SK-N-SH (cell line): ENCODE measurements around the gene ANXA11. TPM values are rescaled to one million over a fixed set of nuclear protein-coding genes. Genes with fewer than 3 reads are reported as not detected.
A peak's percentile ranks its signal among the peaks of the same experiment; 100 is the strongest.

Experiments used
- CTCF ChIA-PET: fragments of 300-600, 350-600 bp; formaldehyde crosslinking; extraction: SDS; loops from one replicate; lab custom pipeline; 2021; lab: Yijun Ruan, JAX
- POLR2A ChIA-PET: fragments of 350-600 bp; sonication (Branson Sonifier 250); formaldehyde crosslinking; extraction: SDS; loops from one replicate; lab custom pipeline; 2020; ENCODE audit warnings: antibody characterized with exemption, inconsistent platforms; lab: Yijun Ruan, JAX
- DNase-seq: peaks from one replicate; pipeline ENCODE4 v3.0.0; 2012
- H2AFZ ChIP-seq: fragments of 200-600 bp; sonication (generic); 2 replicates; pipeline ENCODE4 v1.8.1; 2016; ENCODE audit warnings: antibody characterized with exemption, mild to moderate bottlenecking, low read depth
- H3F3A ChIP-seq: fragments of 200-600 bp; sonication (generic); replicated peaks from 2 replicates; pipeline ENCODE3; 2016; ENCODE audit warnings: antibody characterized with exemption, mild to moderate bottlenecking; ENCODE audit not compliant: insufficient read depth
- H3K27ac ChIP-seq, 2 experiments: fragments of 200-500 bp in 1 of 2; fragments of 200-600 bp in 1 of 2; sonication (Bioruptor generic) in 1 of 2; sonication (generic), shearing (Covaris generic) in 1 of 2; 2 replicates each; pipeline versions ENCODE4 v1.5.1 to v1.6.1; 2014 to 2016; ENCODE audit warnings: low read depth in 2 of 2, inconsistent platforms in 1 of 2, low read length in 1 of 2, mild to moderate bottlenecking in 1 of 2, mixed read lengths in 1 of 2
- H3K27me3 ChIP-seq: fragments of 200-600 bp; sonication (generic), shearing (Covaris generic); 2 replicates; pipeline ENCODE4 v1.6.1; 2016; ENCODE audit warnings: mixed run types; ENCODE audit not compliant: insufficient read depth
- H3K36me3 ChIP-seq, 2 experiments: fragments of 200-500 bp in 1 of 2; fragments of 200-600 bp in 1 of 2; sonication (Bioruptor generic) in 1 of 2; sonication (generic) in 1 of 2; replicated peaks in 1 of 2; 2 replicates each; pipeline versions ENCODE3 to v1.5.1; 2014 to 2016; ENCODE audit warnings: low read length in 1 of 2, mild to moderate bottlenecking in 1 of 2; ENCODE audit not compliant: insufficient read depth in 2 of 2, control insufficient read depth in 1 of 2
- H3K4me1 ChIP-seq, 2 experiments: fragments of 200-500 bp in 1 of 2; fragments of 200-600 bp in 1 of 2; sonication (Bioruptor generic) in 1 of 2; sonication (generic), shearing (Covaris generic) in 1 of 2; 2 replicates each; pipeline versions ENCODE4 v1.5.1 to v1.6.1; 2014 to 2016; ENCODE audit warnings: low read depth in 1 of 2, low read length in 1 of 2, mixed run types in 1 of 2; ENCODE audit not compliant: insufficient read depth in 2 of 2, control insufficient read depth in 1 of 2
- H3K4me2 ChIP-seq: fragments of 200-600 bp; sonication (generic), shearing (Covaris generic); 2 replicates; pipeline ENCODE4 v1.6.1; 2017; ENCODE audit warnings: mixed run types
- H3K4me3 ChIP-seq, 2 experiments: fragments of 200-500 bp in 1 of 2; fragments of 200-600 bp in 1 of 2; sonication (Bioruptor generic) in 1 of 2; sonication (generic), shearing (Covaris generic) in 1 of 2; 2 replicates each; pipeline versions ENCODE4 v1.5.1 to v1.8.1; 2014 to 2016; ENCODE audit warnings: low read depth in 2 of 2, inconsistent platforms in 1 of 2, low read length in 1 of 2, mild to moderate bottlenecking in 1 of 2, mixed read lengths in 1 of 2, moderate library complexity in 1 of 2
- H3K79me2 ChIP-seq: fragments of 200-600 bp; sonication (generic); 2 replicates; pipeline ENCODE4 v1.8.1; 2017; ENCODE audit warnings: mild to moderate bottlenecking; ENCODE audit not compliant: insufficient read depth
- H3K9ac ChIP-seq: fragments of 200-600 bp; sonication (generic); 2 replicates; pipeline ENCODE4 v1.6.1; 2017; ENCODE audit warnings: mixed run types
- H3K9me2 ChIP-seq: fragments of 200-600 bp; sonication (generic); 2 replicates; pipeline ENCODE4 v1.6.1; 2017; ENCODE audit warnings: mixed run types
- H3K9me3 ChIP-seq: fragments of 200-600 bp; sonication (generic); 2 replicates; pipeline ENCODE4 v1.6.1; 2017; ENCODE audit warnings: mixed run types, mild to moderate bottlenecking, moderate library complexity
- H4K20me1 ChIP-seq: fragments of 200-600 bp; sonication (generic); 2 replicates; pipeline ENCODE4 v1.6.1; 2017; ENCODE audit warnings: mild to moderate bottlenecking, mixed run types; ENCODE audit not compliant: insufficient read depth
- CTCF ChIP-seq: fragments of 200-600 bp; sonication (generic); IDR thresholded peaks from 2 replicates; pipeline ENCODE4 v1.6.1; 2017; ENCODE audit warnings: antibody characterized with exemption, mild to moderate bottlenecking, moderate library complexity
- JUND ChIP-seq: IDR thresholded peaks from 2 replicates; pipeline ENCODE4 v1.4.0; 2012
- PBX3 ChIP-seq: IDR thresholded peaks from 2 replicates; pipeline ENCODE4; 2012
- RAD21 ChIP-seq: IDR thresholded peaks from 2 replicates; pipeline ENCODE4 v1.6.1; 2012; ENCODE audit warnings: mild to moderate bottlenecking, low read length
- SMC3 ChIP-seq: IDR thresholded peaks from 2 replicates; pipeline ENCODE4 v1.6.1; 2012; ENCODE audit warnings: low read depth, low read length, improper control_type of control experiment
- TEAD4 ChIP-seq: IDR thresholded peaks from 2 replicates; pipeline ENCODE4 v1.4.0; 2012; ENCODE audit warnings: mild to moderate bottlenecking, borderline replicate concordance; ENCODE audit not compliant: insufficient read depth
- WGBS: methylation state at CpG from one replicate; pipeline ENCODE4 v1.1.6; 2017; ENCODE audit warnings: low lambda C conversion rate; 5-methylcytosine and 5-hydroxymethylcytosine counted together
- polyA plus RNA-seq, 3 experiments: library from polyadenylated mRNA; depleted of rRNA; stranded (reverse); fragments of >200 nt; gene quantifications; 2 replicates each; pipeline ENCODE4 v1.2.3, GENCODE V29; 2012

Gene ANXA11
- polyA plus RNA-seq, 1 of the 3 experiments (the other 2 are of a cell fraction) = 53.6 TPM

GRCh38 chr10:80166581-80167470, 38.5 kb downstream of the ANXA11 start:
- no peak overlapping the region; a peak in 1 of 4 replicates for H3K27ac ChIP-seq
- no peaks in the 10 kb centered on the region; the same call in 1 of the 2 replicates for H3K79me2 ChIP-seq
- no peak overlapping the region for H3K9ac ChIP-seq
- H3K36me3 ChIP-seq = peaks cover 0 to 21% of the 10 kb centered on the region in 2 experiments
- no peak overlapping the region for H2AFZ ChIP-seq
- H4K20me1 ChIP-seq = no peaks in the 10 kb centered on the region; the same call in 1 of the 2 replicates
- ChIA-PET CTCF (interaction anchor here (0.6 to 2.5 kb wide), 3 partner anchors 21 to 35 kb away, joined by 3 to 10 read pairs (median 3); no protein-coding TSS in a partner anchor), POLR2A (no interaction called here)
- 0 out of 2 replicates have a peak overlapping the region, but pooled peaks have one; percentile 40 for H3K4me2 ChIP-seq
- no peak overlapping the region for H3K4me3 ChIP-seq
- no peaks in the 10 kb centered on the region for H3K9me2 ChIP-seq
- TF ChIP-seq RAD21 (no peak), CTCF (no peak), TEAD4 (no peak), JUND (no peak), SMC3 (no peak)
- no peaks in the 10 kb centered on the region for H3F3A ChIP-seq
- no peaks in the 10 kb centered on the region for H3K27me3 ChIP-seq
- DNase-seq = no peak
- 92% methylated on average over 11 of the region's 28 CpGs for WGBS
- no peaks in the 10 kb centered on the region for H3K9me3 ChIP-seq
- H3K4me1 ChIP-seq = peaks cover 0 to 25% of the 10 kb centered on the region in 2 experiments; a peak in 2 of 4 replicates

- no peak overlapping the region for H3K27ac ChIP-seq
- H4K20me1 ChIP-seq = no peaks in the 10 kb centered on the region; the same call in 1 of the 2 replicates
- no peak for DNase-seq
- H3K9ac ChIP-seq = no peak overlapping the region
- ChIA-PET CTCF (interaction anchor here (1.6 kb wide), 1 partner anchor 22 kb away, joined by 8 read pairs; no protein-coding TSS in a partner anchor), POLR2A (no interaction called here)
- H3K4me3 ChIP-seq = no peak overlapping the region
- H3K4me1 ChIP-seq = peaks cover 0 to 25% of the 10 kb centered on the region in 2 experiments; a peak in 2 of 4 replicates
- no peaks in the 10 kb centered on the region for H3K9me3 ChIP-seq
- no peak overlapping the region for H3K4me2 ChIP-seq
- H2AFZ ChIP-seq = no peak overlapping the region
- no peaks in the 10 kb centered on the region; the same call in 1 of the 2 replicates for H3K79me2 ChIP-seq
- TF ChIP-seq PBX3 (peak; percentile 80), CTCF (no peak; the same call in 1 of the 2 replicates)
- peaks cover 0 to 21% of the 10 kb centered on the region in 2 experiments for H3K36me3 ChIP-seq
- 97% methylated on average over 6 of the region's 7 CpGs for WGBS
- H3K27me3 ChIP-seq = no peaks in the 10 kb centered on the region
- H3K9me2 ChIP-seq = no peaks in the 10 kb centered on the region
- H3F3A ChIP-seq = no peaks in the 10 kb centered on the region
These were observed 40.2 kb downstream of the ANXA11 start for GRCh38 chr10:80165173-80165572.
